ENCODE data around the gene SOD2. TPM values are rescaled to one million over a fixed set of nuclear protein-coding genes. Genes with fewer than 3 reads are reported as not detected.
"Not testable (repeated sequence)": the region's sequence is repeated elsewhere in the genome, so short reads cannot be mapped to it uniquely, and the experiment has no call there.

Gene SOD2
- polyA plus RNA-seq, 1 of the 3 experiments (the other 2 are of a cell fraction): 26.8 TPM

GRCh38 chr6:159739341-159739740, 46.3 kb upstream of the SOD2 start:
- Histone ChIP-seq H3K4me2 (no peak overlapping the region), H3K4me3 (ENCODE audit: low read depth in 2 of 2, low read length in 1 of 2) (no peak overlapping the region), H2AFZ (ENCODE audit: low read depth) (no peak overlapping the region), H4K20me1 (ENCODE audit: insufficient read depth) (peaks cover 50% of the 10 kb centered on the region), H3K9ac (no peak overlapping the region), H3K4me1 (ENCODE audit: control insufficient read depth in 1 of 2, insufficient read depth in 2 of 2, low read depth in 1 of 2, low read length in 1 of 2) (peaks cover 0 to 11% of the 10 kb centered on the region in 2 experiments; a peak in 1 of 4 replicates), H3K9me3 (no peaks in the 10 kb centered on the region), H3F3A (replicated peaks; ENCODE audit: insufficient read depth) (peaks cover 5% of the 10 kb centered on the region), H3K79me2 (ENCODE audit: insufficient read depth) (peaks cover 100% of the 10 kb centered on the region), H3K9me2 (no peaks in the 10 kb centered on the region), H3K36me3 (replicated peaks in 1 of 2; ENCODE audit: control insufficient read depth in 1 of 2, insufficient read depth in 2 of 2, low read length in 1 of 2) (peaks cover 50 to 79% of the 10 kb centered on the region in 2 experiments), H3K27ac (ENCODE audit: low read depth in 2 of 2, low read length in 1 of 2) (no peak overlapping the region), H3K27me3 (ENCODE audit: insufficient read depth) (no peaks in the 10 kb centered on the region)
- ChIA-PET CTCF (interaction anchor here (0.6 kb wide), 1 partner anchor 189 kb away, joined by 3 read pairs; no protein-coding TSS in a partner anchor), POLR2A (no interaction called here)
- WGBS (ENCODE audit: low lambda C conversion rate): 88% methylated on average over 3 of the region's 3 CpGs
- no peak for DNase-seq
- TF ChIP-seq RFX5 (IDR thresholded peaks at IDR 0.05; ENCODE audit: low read length): no peak
- TF ChIP-seq CHD2 (IDR thresholded peaks at IDR 0.05; ENCODE audit: low read length, partially characterized antibody): no peak
- TF ChIP-seq TCF12 (IDR thresholded peaks at IDR 0.05): no peak
- no peak for TF ChIP-seq MAX (IDR thresholded peaks at IDR 0.05; ENCODE audit: low read depth)
- no peak for TF ChIP-seq FOSL2 (IDR thresholded peaks at IDR 0.05; ENCODE audit: borderline replicate concordance, low read depth)
- no peak for TF ChIP-seq FOXJ3 (CRISPR knock-in tag; IDR thresholded peaks at IDR 0.05)
- no peak for TF ChIP-seq YY1 (IDR thresholded peaks at IDR 0.05; ENCODE audit: low read depth)
- no peak for TF ChIP-seq NRF1 (IDR thresholded peaks at IDR 0.05; ENCODE audit: low read depth, low read length)
- TF ChIP-seq TAF1 (IDR thresholded peaks at IDR 0.05; ENCODE audit: borderline replicate concordance, low read depth, low read length): no peak
- TF ChIP-seq MEF2A (IDR thresholded peaks at IDR 0.05; ENCODE audit: borderline replicate concordance, low read depth): no peak
- no peak for TF ChIP-seq JUND (IDR thresholded peaks at IDR 0.05)
- no peak for TF ChIP-seq ZBTB33 (IDR thresholded peaks at IDR 0.05; ENCODE audit: borderline replicate concordance, low read depth)
- TF ChIP-seq RCOR1 (IDR thresholded peaks at IDR 0.05; ENCODE audit: low read length): no peak

- H3K36me3 ChIP-seq (replicated peaks in 1 of 2; ENCODE audit: control insufficient read depth in 1 of 2, insufficient read depth in 2 of 2, low read length in 1 of 2): peaks cover 33 to 55% of the 10 kb centered on the region in 2 experiments
- no peak overlapping the region for H3K9ac ChIP-seq
- peaks cover 5% of the 10 kb centered on the region for H3F3A ChIP-seq (replicated peaks; ENCODE audit: insufficient read depth)
- no peak for DNase-seq
- H3K9me3 ChIP-seq: no peaks in the 10 kb centered on the region
- ChIA-PET CTCF (no interaction called here), POLR2A (no interaction called here)
- no peaks in the 10 kb centered on the region for H3K9me2 ChIP-seq
- no peak overlapping the region for H2AFZ ChIP-seq (ENCODE audit: low read depth)
- H3K4me1 ChIP-seq (ENCODE audit: control insufficient read depth in 1 of 2, insufficient read depth in 2 of 2, low read depth in 1 of 2, low read length in 1 of 2): peaks cover 0 to 11% of the 10 kb centered on the region in 2 experiments; a peak in 2 of 4 replicates
- no peak overlapping the region for H3K4me3 ChIP-seq (ENCODE audit: low read depth in 2 of 2, low read length in 1 of 2)
- peaks cover 74% of the 10 kb centered on the region for H4K20me1 ChIP-seq (ENCODE audit: insufficient read depth)
- H3K79me2 ChIP-seq (ENCODE audit: insufficient read depth): peaks cover 100% of the 10 kb centered on the region
- no peak overlapping the region for H3K27ac ChIP-seq (ENCODE audit: low read depth in 2 of 2, low read length in 1 of 2)
- no peaks in the 10 kb centered on the region for H3K27me3 ChIP-seq (ENCODE audit: insufficient read depth)
- TF ChIP-seq TCF12 (IDR thresholded peaks at IDR 0.05) (no peak), YY1 (IDR thresholded peaks at IDR 0.05; ENCODE audit: low read depth) (no peak)
- 86% methylated on average over 7 of the region's 7 CpGs for WGBS (ENCODE audit: low lambda C conversion rate)
- no peak overlapping the region for H3K4me2 ChIP-seq
Observed at GRCh38 chr6:159736908-159737307, 43.9 kb upstream of the SOD2 start.

- H3K4me3 ChIP-seq (ENCODE audit: low read depth in 2 of 2, low read length in 1 of 2); POLR2A ChIA-PET; DNase-seq; H3F3A ChIP-seq (replicated peaks; ENCODE audit: insufficient read depth); H3K9ac ChIP-seq; H2AFZ ChIP-seq (ENCODE audit: low read depth); H3K27me3 ChIP-seq (ENCODE audit: insufficient read depth); H3K9me2 ChIP-seq; H3K4me2 ChIP-seq; H3K9me3 ChIP-seq; H3K27ac ChIP-seq (ENCODE audit: low read depth in 2 of 2, low read length in 1 of 2): not testable (repeated sequence)
- WGBS (ENCODE audit: low lambda C conversion rate): 97% methylated on average over 12 of the region's 12 CpGs
- Histone ChIP-seq H3K4me1 (ENCODE audit: control insufficient read depth in 1 of 2, insufficient read depth in 2 of 2, low read depth in 1 of 2, low read length in 1 of 2) (peaks cover 9 to 14% of the 10 kb centered on the region in 2 experiments; a peak in 3 of 4 replicates), H3K79me2 (ENCODE audit: insufficient read depth) (peaks cover 100% of the 10 kb centered on the region), H4K20me1 (ENCODE audit: insufficient read depth) (peaks cover 99% of the 10 kb centered on the region), H3K36me3 (replicated peaks in 1 of 2; ENCODE audit: control insufficient read depth in 1 of 2, insufficient read depth in 2 of 2, low read length in 1 of 2) (peaks cover 6 to 20% of the 10 kb centered on the region in 2 experiments)
- CTCF ChIA-PET: interaction anchor here (1.4 kb wide), 1 partner anchor 13 kb away, joined by 4 read pairs; no protein-coding TSS in a partner anchor
Observed at GRCh38 chr6:159733395-159733794, 40.4 kb upstream of the SOD2 start.

- POLR2A ChIA-PET; H3K27ac ChIP-seq (ENCODE audit: low read depth in 2 of 2, low read length in 1 of 2); H2AFZ ChIP-seq (ENCODE audit: low read depth); H3K4me3 ChIP-seq (ENCODE audit: low read depth in 2 of 2, low read length in 1 of 2); H3K4me2 ChIP-seq; H3K9ac ChIP-seq; H3K27me3 ChIP-seq (ENCODE audit: insufficient read depth); H3K9me2 ChIP-seq; H3K9me3 ChIP-seq; DNase-seq; H3F3A ChIP-seq (replicated peaks; ENCODE audit: insufficient read depth): not testable (repeated sequence)
- Histone ChIP-seq H3K4me1 (ENCODE audit: control insufficient read depth in 1 of 2, insufficient read depth in 2 of 2, low read depth in 1 of 2, low read length in 1 of 2) (peaks cover 9 to 14% of the 10 kb centered on the region in 2 experiments; a peak in 3 of 4 replicates), H3K79me2 (ENCODE audit: insufficient read depth) (peaks cover 100% of the 10 kb centered on the region), H3K36me3 (replicated peaks in 1 of 2; ENCODE audit: control insufficient read depth in 1 of 2, insufficient read depth in 2 of 2, low read length in 1 of 2) (peaks cover 2 to 11% of the 10 kb centered on the region in 2 experiments), H4K20me1 (ENCODE audit: insufficient read depth) (peaks cover 96% of the 10 kb centered on the region)
- WGBS (ENCODE audit: low lambda C conversion rate): 88% methylated on average over 12 of the region's 12 CpGs
- CTCF ChIA-PET: interaction anchor here (1.0 to 1.4 kb wide), 2 partner anchors 12 to 42 kb away, joined by 3 to 4 read pairs; no protein-coding TSS in a partner anchor
Observed at GRCh38 chr6:159732550-159732949, 39.5 kb upstream of the SOD2 start.
